ENCODE measurements around the gene WNK4. TPM values are rescaled to one million over a fixed set of nuclear protein-coding genes. Genes with fewer than 3 reads are reported as not detected.

WNK4 gene
- total RNA-seq, 1 experiment from 2014 or later = 11.9 TPM

DNA sequence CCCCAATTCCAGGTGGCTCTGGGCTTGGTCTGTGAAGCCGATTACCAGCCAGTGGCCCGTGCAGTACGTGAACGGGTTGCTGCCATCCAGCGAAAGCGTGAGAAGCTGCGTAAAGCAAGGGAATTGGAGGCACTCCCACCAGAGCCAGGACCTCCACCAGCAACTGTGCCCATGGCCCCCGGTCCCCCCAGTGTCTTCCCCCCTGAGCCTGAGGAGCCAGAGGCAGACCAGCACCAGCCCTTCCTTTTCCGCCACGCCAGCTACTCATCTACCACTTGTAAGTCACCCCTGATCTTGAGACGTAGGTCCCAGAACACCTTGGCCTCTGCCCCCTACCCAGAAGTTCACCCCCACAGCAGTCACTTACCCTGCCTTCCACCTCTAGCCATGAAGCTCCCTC, 6.9 kb downstream of the WNK4 start:
- H3K27ac ChIP-seq = no peak overlapping the region
- H3K27me3 ChIP-seq (ENCODE audit: insufficient read depth, low read depth) = no peaks in the 10 kb centered on the region
- H2AFZ ChIP-seq = no peak overlapping the region
- BruUV-seq (replicated peaks) = no TSS peak
- intact Hi-C loops (cut with micrococcal nuclease; ENCODE audit: unreplicated experiment) = no loop called here
- H4K20me1 ChIP-seq (ENCODE audit: insufficient read depth) = no peaks in the 10 kb centered on the region
- H3K36me3 ChIP-seq (ENCODE audit: low read depth) = no peaks in the 10 kb centered on the region
- peaks cover 22% of the 10 kb centered on the region for H3F3A ChIP-seq (ENCODE audit: insufficient read depth, low read depth)
- no peak for DNase-seq
- TF ChIP-seq, protein P1, sequence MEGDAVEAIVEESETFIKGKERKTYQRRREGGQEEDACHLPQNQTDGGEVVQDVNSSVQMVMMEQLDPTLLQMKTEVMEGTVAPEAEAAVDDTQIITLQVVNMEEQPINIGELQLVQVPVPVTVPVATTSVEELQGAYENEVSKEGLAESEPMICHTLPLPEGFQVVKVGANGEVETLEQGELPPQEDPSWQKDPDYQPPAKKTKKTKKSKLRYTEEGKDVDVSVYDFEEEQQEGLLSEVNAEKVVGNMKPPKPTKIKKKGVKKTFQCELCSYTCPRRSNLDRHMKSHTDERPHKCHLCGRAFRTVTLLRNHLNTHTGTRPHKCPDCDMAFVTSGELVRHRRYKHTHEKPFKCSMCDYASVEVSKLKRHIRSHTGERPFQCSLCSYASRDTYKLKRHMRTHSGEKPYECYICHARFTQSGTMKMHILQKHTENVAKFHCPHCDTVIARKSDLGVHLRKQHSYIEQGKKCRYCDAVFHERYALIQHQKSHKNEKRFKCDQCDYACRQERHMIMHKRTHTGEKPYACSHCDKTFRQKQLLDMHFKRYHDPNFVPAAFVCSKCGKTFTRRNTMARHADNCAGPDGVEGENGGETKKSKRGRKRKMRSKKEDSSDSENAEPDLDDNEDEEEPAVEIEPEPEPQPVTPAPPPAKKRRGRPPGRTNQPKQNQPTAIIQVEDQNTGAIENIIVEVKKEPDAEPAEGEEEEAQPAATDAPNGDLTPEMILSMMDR (conservative IDR thresholded peaks at IDR 0.05) = no peak
- TF ChIP-seq EZH2 (IDR thresholded peaks at IDR 0.05; ENCODE audit: low read depth) = no peak
- no peaks in the 10 kb centered on the region for H3K9me3 ChIP-seq (ENCODE audit: insufficient read depth, low read depth)
- peaks cover 21% of the 10 kb centered on the region for H3K4me1 ChIP-seq (replicated peaks; ENCODE audit: insufficient read depth)
- H3K4me3 ChIP-seq = no peak overlapping the region
- ChIA-PET POLR2A (ENCODE audit: unreplicated experiment) (interaction anchor here (0.6 kb wide), 1 partner anchor 14 kb away, joined by 4 read pairs; the partner anchor contains the start of gene VPS25), CTCF (no interaction called here)
- H3K9me2 ChIP-seq (ENCODE audit: insufficient read depth) = no peaks in the 10 kb centered on the region
- H3K79me2 ChIP-seq (ENCODE audit: low read depth) = no peaks in the 10 kb centered on the region
- H3K4me2 ChIP-seq = no peak overlapping the region

DNA sequence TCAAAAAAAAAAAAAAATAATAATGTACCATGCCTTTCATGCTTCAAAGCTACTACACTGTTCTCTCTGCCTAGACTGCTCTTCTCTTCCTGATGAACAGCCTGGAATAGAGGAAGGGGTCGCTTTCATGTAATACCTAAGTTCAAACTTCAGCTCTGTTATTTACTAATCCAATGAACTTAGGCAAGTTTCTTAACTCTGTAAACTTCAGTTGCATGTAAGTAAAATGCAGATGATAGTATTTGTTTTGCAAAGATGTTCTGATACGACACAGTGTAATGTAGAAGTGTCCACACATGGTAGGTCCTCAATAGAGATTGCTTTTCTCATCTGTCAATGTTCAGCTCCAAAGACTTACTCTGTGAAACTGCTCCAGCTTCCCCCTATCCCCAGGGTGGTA, 11.5 kb downstream of the WNK4 start:
- no TSS peak for BruUV-seq (replicated peaks)
- no peak overlapping the region for H3K4me3 ChIP-seq
- peaks cover 6% of the 10 kb centered on the region; the same call in 1 of the 2 replicates for H3K36me3 ChIP-seq (ENCODE audit: low read depth)
- POLR2A ChIA-PET (ENCODE audit: unreplicated experiment) = no interaction called here
- intact Hi-C loops (cut with micrococcal nuclease; ENCODE audit: unreplicated experiment) = no loop called here
- H3K4me2 ChIP-seq = no peak overlapping the region
- H3K27me3 ChIP-seq (ENCODE audit: insufficient read depth, low read depth) = no peaks in the 10 kb centered on the region
- TF ChIP-seq, protein P1 (conservative IDR thresholded peaks at IDR 0.05) = no peak
- TF ChIP-seq EZH2 (IDR thresholded peaks at IDR 0.05; ENCODE audit: low read depth) = no peak
- no peaks in the 10 kb centered on the region for H3K9me3 ChIP-seq (ENCODE audit: insufficient read depth, low read depth)
- no peaks in the 10 kb centered on the region for H4K20me1 ChIP-seq (ENCODE audit: insufficient read depth)
- DNase-seq = no peak
- no peaks in the 10 kb centered on the region for H3K9me2 ChIP-seq (ENCODE audit: insufficient read depth)
- CTCF ChIA-PET = interaction anchor here (0.5 kb wide), 1 partner anchor 99 kb away, joined by 3 read pairs; no protein-coding TSS in a partner anchor
- no peak overlapping the region for H2AFZ ChIP-seq
- H3F3A ChIP-seq (ENCODE audit: insufficient read depth, low read depth) = peaks cover 15% of the 10 kb centered on the region
- no peak overlapping the region for H3K27ac ChIP-seq
- peaks cover 1% of the 10 kb centered on the region for H3K4me1 ChIP-seq (replicated peaks; ENCODE audit: insufficient read depth)
- H3K79me2 ChIP-seq (ENCODE audit: low read depth) = peaks cover 8% of the 10 kb centered on the region

DNA sequence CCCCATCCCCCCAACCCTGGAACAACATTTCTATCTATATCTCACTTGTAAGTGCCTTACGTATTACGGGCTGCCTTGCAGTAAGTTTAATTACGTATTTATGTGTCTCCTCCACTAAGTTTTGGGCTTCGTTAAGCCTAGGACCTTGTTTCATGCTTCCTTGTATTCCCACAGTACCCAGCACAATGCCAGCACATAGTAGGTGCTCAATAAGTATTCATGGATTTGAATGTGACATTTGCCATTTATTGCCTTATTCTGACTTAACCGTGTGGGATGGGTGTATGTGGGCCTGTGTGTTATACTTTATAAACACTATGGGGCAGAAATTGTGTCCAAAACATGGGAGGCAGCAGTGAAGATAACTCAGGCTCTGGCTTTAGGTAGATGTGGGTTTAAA, 12.1 kb downstream of the WNK4 start:
- POLR2A ChIA-PET (ENCODE audit: unreplicated experiment) = no interaction called here
- intact Hi-C loops (cut with micrococcal nuclease; ENCODE audit: unreplicated experiment) = no loop called here
- CTCF ChIA-PET = no interaction called here
- Histone ChIP-seq H3K36me3 (ENCODE audit: low read depth) (peaks cover 6% of the 10 kb centered on the region; the same call in 1 of the 2 replicates), H3K27me3 (ENCODE audit: insufficient read depth, low read depth) (no peaks in the 10 kb centered on the region), H3K4me1 (replicated peaks; ENCODE audit: insufficient read depth) (peaks cover 7% of the 10 kb centered on the region), H3K4me2 (no peak overlapping the region), H3K4me3 (no peak overlapping the region), H3K9me2 (ENCODE audit: insufficient read depth) (no peaks in the 10 kb centered on the region), H4K20me1 (ENCODE audit: insufficient read depth) (no peaks in the 10 kb centered on the region), H2AFZ (no peak overlapping the region), H3K9me3 (ENCODE audit: insufficient read depth, low read depth) (no peaks in the 10 kb centered on the region), H3F3A (ENCODE audit: insufficient read depth, low read depth) (peaks cover 15% of the 10 kb centered on the region), H3K27ac (no peak overlapping the region), H3K79me2 (ENCODE audit: low read depth) (peaks cover 14% of the 10 kb centered on the region)
- BruUV-seq (replicated peaks) = no TSS peak
- DNase-seq = no peak
- no peak for TF ChIP-seq EZH2 (IDR thresholded peaks at IDR 0.05; ENCODE audit: low read depth)
- TF ChIP-seq, protein P1 (conservative IDR thresholded peaks at IDR 0.05) = no peak
